NCI-H524 (cell line): ENCODE data around the gene COPB2.
"Not testable (repeated sequence)": the region's sequence is repeated elsewhere in the genome, so short reads cannot be mapped to it uniquely, and the experiment has no call there.

ENCODE experiments used
- DNase-seq, 2 experiments: peaks; one replicate each; lab custom pipeline; 2025; lab: John Stamatoyannopoulos, UW

The COPB2 gene

DNA sequence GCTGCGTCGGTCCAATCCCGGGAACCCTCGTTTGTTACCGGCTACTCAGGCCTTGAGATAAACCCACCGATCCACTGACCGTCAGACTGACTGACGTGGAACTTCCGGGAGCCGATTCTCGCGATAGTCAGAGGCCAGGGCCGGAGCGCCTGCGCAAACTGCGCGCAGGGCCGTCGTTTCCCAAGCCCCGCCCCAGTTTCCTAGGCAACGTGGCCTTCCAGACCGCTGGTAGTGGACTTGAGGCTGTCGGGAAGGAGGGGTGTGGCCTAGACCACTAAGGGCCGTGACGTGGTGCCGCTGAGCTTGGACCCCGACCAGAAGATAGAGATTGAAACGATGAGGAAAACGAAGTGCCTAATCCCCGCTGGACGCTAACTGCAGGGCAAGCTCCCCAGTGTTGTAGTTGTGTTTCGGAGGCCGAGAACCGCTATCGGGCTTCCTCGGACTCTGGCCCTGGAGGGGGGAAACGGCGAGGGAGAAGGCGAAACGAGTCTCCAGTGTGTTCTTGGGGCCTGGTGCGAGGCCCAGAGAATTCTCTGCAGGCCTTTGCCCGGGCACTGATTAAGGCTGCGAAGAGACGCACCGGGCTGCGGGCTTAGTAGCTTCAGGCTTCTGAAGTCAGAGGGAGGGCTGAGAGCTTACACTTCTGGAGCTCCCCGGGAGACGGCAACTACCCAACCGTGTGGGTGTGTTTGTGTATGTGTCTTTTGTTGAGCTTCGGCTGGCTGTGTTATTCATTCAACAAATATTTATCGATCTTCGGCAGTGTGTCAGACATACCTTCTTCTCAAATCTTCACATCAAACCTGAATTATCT is at the start of gene COPB2:
Gene COPB2 (minus strand): TSS at position 96 of the 817 bp plus-strand sequence. CDS start 97 bp downstream, outside the sequence.
- peak; percentile 99 to 100 for DNase-seq

DNA sequence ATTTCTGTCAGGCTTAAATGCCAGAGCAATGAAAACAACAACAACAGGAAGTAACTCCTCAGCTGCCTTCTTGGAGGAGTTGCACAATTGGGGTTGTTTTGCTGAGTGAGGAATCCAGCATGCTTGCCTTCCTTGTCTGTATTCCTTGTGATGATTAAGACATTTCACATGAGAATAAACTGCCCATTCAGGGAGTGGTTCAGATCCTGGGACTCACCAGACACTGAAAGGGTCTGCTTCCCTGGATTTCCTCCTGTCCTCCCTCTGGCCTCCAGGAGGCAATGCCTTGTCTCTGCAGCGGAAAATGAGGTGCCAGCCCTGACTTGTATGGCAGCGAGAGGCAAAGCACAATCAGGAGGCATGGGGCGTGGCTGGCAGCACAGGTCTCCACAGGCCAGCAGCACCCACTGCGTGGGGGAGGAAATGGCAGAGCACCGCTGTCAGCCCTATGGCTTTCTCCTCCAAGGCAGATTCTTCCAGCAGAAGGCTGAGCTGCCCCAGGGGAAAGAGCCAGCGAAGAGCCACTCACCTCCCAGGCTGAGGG is 45.4 kb upstream of the COPB2 start:
- no peak for DNase-seq

DNA sequence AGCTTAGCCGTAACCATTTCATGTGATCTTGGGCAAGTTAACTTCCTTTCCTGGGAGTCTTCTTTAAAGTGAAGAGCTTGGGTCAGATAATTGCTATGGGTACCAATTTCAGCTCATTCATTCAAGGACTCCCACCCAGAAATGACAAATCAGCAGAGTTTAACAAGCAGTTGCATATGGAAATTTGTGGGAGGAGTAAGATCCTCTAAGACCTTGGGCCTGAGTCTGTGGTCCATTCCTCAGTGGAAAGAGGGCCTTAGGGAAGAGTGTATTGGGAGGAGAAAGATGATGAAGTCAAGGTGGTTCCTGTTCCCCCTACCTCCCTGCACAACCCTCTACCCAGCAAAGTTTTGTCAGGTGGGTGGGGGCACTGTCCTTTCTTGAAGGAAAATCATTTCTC is 44.8 kb upstream of the COPB2 start:
- DNase-seq: no peak

DNA sequence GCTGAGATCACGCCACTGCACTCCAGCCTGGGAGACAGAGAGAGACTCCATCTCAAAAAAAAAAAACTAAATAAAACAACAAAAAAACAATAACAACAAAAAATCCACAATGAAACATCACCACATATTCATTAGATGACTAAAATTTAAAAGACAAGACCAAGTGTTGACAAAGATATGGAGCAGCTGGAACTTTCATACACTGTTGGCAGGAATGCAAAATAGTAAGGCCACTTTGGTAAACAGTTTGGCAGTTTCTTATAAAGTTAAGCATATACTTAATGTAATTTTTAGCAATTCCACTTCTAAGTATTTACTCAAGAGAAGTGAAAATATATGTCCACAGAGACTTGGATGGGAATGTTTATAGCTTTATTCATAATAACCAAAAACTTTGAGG is 43.6 kb upstream of the COPB2 start:
- no peak for DNase-seq

DNA sequence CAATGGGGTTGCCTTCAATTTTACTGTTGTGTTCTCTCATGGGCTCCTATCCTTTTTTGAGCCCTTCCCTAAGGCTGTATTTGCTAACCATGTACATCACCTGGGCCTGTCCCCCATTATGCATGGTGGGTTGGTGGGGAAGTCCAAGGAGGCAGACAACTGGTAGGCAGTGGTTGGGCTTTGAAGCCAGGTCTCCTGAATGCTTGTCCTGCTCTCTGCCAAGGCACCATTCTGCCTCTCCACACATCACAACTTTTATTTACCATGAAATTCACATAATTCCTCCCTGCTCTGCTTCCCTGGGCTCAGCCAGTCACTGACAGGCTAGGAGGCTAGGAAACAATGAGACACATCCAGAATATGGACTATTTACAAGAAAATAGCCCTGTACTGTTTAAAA is 41.0 kb upstream of the COPB2 start:
- DNase-seq: no peak

DNA sequence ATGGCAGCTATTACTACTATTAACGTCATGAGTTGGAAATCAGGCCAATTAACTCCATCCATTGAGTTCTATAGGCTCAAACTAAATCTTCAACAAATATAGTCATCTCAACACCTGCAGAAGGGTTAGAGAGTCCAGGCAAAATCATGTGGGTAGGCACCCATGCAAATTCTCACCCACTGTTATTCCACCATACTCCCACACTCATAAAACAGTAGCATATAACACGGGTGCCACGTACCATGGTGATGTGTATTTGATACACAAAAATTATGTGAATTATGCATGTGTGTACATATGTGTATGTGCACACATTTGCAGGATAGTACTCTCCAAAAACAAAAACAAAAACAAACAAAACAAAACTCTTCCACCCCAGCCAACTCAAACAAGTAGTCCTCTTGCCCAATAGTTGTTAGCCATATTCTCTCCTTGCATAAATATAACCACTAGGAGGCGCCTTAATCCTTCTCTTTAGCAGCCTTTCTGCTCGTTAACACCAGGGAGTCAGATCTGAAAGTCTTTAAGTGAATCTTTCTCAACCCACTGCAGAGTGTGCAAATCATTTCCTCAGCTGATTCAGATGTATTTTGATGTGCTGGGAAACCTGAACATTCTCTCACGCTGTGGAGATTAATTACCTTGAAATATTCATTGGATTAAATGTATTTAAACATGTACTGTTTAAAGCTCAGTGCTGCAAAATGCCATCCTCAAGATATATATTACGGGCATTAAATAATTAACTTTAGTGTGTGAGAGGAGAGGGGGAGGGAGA is 38.0 kb upstream of the COPB2 start:
- peak; percentile 84 to 93 for DNase-seq

DNA sequence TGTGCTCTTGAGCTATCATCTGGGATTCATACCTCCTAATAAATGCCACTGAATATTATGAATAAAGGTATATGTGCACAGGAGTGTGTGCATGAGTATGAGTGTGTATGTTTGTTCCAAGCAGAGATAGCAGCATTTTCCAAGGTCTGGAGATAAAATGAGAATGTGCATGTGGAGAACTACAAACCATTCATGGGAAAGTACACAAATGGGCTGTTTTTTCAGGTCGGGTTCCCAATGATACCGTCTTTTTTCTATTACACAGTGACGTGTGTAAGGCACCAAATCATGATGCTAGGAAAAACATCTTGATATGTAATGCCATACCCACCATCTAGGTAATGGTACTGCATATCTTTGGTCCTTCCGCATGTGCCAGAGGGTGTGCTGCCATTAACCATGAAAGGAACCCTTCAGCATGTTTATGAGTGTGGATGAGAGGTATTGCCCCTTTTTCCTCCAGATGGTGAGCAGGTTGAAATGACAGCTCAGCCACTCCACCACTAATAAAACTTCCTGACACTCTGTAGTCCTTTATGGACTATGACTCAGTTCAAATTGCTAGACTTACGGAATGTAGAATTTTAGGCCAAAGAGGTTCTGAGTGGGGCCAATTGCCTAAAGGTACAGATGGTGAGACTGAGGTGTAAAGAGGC is 36.4 kb upstream of the COPB2 start:
- peak; percentile 25 to 73 for DNase-seq

DNA sequence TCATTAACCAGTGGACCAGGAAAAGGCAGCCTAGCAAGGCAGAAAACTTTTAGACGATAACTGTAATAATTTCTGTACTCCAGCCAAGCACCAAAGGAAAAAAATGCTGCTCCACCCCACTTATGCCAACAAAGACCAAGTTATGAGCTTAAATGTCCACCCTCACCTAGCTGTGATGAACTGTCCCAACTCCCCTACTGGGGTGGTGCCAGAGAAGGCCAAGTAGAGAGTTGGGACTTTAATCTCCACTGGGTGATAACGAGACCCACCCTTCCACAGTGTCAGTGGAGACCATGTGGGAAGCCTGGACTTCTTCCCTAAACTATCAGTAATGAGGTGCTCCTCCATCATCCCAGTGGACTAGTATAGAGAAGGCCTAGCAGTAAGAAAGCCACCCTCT is 33.8 kb upstream of the COPB2 start:
- DNase-seq: no peak

DNA sequence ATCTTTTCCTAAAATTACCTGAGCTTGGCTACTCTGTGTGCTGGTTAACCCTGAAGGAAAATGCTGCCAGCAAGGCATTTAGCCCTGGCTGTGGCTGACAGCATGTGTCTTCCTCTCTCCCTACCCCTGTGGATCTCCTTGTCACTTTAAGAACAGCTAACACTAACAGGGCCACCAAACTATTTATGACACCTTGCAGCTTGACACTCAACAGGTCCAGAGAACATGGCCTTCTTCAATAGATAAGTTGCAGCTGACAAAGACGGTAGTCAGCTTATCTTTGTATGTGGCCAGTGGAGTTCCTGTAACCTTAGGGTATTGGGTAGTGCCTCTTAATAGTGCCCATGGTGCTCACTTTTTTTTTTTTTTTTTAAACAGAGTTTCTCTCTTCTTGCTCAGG is 32.0 kb upstream of the COPB2 start:
- DNase-seq: no peak

DNA sequence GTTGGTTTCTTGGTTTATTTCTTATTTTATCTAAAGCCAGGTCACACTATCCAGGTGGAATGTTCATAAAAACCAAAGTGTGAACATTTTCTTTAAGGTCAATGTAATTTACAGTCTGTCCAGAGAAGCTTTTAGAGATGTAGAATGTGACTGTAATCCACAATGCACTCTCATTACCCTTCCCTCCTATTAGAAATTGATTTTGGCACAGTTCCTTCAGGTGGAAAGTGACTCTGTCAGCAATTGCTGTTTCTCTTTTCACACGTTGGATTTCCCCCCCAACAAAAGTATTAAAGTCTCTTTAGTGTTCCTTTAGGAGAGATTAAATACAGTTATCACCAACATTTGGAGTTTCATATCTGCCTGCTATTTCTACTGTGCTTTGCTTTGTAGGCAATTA is 31.6 kb upstream of the COPB2 start:
- DNase-seq: no peak

DNA sequence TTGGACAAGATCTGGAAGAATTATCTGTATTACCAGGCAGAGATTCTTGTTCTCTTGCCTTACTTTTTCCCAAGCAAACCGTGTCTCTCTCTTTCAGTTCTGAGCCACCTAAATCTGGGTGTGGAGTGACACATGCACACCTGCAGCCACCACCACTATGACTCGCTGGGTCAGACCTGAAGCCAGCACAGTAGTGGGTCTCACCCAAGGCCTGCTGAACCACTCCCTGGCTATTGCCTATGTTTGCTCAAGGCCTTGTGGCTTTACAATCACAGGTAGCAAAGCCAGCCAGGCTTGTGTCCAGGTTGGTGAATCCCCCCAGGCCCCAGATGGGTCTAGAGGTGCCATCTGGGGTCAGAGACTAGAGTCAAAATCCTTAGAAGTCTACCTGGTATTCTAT is 28.7 kb upstream of the COPB2 start:
- DNase-seq: no peak

DNA sequence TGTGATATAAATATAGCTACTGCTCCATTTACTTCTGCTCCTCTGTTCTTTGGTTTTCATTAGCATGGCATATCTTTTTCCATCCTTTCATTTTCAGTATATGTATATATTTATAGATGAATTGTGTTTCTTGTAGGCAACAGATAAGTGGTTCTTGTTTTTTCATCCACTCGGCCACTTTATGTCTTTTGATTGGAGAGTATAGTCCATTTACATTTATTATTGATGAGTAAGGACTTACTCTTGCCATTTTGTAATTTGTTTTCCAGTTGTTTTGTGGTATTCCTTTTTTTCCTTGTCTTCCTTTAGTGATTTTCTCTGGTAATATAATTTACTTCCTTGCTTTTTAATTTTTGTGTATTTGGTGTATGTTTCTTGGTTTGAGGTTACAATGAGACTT is 26.8 kb upstream of the COPB2 start:
- DNase-seq: no peak

DNA sequence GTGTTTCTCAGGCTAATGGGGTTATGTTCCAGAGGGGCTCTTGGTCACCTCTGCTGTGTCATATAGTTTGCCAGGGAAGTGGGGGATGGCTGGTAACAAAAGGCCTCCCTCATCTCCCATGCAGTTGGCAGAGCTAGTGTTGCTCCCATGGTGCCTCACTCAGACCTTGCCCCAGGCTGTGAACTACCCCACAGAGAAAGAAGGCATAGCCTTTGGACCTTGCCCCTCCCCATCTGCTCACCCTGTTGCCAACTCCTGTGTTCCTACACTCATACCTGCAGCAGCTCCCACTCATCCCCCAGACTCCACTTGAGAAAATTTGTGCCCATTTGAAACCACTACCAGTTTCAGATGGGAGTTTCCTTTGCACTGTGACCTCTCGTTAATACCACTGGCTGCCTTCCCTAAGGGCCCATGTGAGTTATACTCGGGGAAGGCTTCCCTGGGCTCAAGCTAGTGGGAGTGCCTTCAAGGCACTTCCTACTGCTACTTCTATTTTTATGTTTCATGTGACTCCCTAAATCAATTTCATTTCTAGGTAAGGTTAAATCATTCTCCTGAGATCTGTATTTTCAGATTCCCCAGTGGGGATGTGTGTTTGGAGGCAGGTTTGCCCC is 25.3 kb upstream of the COPB2 start:
- DNase-seq: no peak

DNA sequence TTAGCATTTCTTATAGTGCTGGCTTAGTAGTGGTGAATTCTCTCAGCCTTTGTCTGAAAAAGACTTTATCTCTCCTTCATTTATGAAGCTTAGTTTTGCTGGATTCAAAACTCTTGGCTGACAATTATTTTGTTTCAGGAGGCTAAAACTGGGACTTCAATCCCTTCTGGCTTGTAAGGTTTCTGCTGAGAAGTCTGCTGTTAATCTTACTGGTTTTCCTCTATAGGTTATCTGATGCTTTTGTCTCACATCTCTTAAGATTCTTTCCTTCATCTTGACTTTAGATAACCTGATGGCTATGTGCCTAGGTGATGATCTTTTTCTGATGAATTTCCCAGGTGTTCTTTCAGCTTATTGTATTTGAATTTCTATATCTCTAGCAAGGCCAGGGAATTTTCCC is 23.4 kb upstream of the COPB2 start:
- not testable (repeated sequence) for DNase-seq

DNA sequence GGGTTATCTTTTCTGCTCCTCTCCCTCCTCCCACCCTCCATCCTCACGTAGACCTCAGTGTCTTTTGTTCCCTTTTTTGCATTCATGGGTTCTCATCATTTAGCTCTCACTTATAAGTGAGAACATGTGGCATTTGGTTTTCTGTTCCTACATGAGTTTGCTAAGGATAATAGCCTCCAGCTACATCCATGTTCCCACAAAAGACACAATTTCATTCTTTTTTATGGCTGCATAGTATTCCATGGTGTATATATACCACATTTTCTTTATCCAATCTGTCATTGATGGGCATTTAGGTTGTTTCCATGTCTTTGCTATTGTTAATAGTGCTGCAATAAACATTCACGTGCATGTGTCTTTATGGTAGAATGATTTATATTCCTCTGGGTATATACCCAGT is 11.7 kb upstream of the COPB2 start:
- not testable (repeated sequence) for DNase-seq

DNA sequence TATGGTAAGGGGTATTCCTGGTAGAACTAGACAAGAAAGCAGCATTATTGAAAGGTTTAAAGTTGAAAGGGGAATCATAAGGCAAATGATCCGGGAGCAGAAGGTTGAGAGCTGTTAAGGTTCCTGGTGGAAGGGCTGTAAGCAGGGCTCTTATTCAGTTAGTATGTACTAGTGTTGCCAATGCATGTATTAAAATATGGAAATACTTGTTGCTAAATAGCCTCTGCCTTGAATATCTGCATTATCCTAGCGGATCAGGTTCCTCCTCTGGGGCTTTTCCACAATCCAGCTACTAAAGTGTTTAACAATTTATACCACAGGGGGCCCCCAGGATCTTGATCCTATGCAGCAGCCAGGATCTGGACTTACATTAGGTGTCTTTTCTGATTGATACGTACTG is 7.3 kb upstream of the COPB2 start:
- DNase-seq: no peak

DNA sequence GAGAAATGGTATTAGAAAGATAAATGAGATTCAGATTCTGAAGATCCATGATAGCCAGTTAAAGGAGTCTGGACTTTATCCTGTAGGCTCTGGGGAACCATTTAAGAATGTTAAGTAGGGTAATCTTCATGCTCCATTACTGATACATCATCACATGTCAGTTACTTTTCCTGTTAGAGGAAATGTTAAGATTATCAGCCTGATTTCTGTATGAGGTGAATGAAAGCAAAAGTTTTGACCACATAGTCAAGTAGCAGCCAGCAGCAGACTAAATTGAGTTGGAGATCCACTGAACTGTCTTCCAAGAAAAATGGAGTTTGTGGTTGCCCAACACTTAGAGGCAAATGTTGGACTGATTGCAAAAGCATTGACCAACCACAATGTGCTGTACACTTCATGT is 4.7 kb upstream of the COPB2 start:
- no peak for DNase-seq

DNA sequence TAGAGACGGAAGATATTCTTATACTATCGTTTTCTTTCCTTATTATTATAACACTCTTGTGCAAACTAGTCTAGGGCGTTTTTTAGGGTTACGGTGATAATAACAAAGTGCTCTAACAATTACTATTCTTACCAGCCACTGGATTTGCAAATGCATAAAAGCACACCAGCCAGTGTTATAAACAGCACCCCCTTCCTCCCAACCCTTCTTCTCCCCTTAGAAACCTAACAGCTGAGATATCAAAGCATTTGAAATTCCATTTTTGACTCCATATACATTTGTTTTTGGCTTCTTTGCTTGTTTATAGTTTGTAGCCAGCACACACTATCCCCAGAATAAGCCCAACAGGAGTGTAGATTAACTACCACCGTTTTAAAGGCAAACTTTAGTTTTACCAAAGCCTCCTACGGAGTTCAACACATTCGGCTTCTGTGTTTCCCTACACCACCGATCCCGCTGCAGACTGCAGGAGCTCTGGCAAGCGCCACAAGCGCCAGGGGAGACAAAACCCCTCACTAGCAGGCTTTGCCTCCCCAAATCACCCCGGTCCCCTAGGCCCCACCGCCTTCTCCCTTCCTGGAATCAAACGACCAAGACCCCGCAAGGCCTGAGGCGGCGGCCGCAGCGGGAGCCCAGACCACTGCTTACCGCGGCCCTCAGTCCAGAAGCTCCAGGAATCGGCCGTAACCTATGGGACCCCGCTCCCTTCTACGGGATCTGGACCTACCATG is 461 bp downstream of the COPB2 start:
- DNase-seq: no peak

DNA sequence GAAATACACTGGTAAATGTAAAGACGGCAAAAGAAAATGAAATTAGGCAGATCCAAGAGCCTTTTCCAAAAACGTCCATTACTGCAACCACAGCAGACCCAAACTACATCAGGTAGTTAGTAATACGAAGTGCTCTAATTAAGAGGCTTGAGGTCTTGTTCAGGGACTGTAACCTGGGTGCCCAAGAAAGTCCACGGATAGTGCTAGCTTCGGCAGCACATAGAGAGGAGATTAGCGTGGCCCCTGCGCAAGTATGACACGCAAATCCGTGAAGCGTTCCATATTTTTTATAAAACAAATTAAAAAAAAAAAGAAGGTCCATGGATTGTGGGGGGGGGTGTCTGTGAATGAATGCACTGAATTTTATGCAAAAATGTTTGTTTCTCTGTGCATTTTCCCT is 1.4 kb downstream of the COPB2 start:
- no peak for DNase-seq

DNA sequence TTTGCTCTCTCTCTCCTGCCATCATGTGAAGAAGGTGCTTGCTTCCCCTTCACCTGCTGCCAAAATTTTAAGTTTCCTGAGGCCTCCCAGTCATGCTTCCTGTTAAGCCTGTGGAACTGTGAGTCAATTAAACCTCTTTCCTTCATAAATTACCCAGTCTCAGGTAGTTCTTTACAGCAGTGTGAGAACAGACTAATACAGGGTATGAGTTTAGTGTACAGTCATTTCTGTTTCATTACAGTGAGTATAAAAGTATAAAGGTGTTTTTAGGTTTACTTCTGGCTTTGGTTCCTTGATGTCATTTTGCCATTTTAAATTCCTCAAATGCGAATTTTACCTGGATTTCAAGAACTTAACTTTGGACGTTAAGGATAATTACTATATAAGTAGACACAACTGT is 7.2 kb downstream of the COPB2 start:
- not testable (repeated sequence) for DNase-seq

DNA sequence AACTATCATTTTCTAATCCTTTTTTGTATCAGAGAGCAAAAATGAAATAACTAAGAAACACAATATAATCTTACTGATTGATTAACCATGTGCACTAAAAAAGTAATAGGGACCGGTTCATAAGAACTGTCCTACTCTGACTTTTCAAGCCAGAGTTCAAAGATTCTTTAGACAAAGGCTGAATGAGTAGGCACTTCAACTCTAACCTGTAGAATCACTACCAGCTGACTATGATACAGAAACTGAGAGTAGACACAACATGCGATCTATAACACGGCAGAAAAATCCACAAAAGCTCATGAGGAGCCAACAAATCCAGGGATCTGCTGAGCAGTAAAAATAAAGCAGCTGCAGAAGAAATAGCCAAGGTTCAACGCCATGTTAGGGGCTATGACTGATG is 8.9 kb downstream of the COPB2 start:
- no peak for DNase-seq
